HCT116 (cell line): ENCODE measurements around the gene MEIOSIN. TPM values are rescaled to one million over a fixed set of nuclear protein-coding genes. Genes with fewer than 3 reads are reported as not detected.

Source experiments
- ATAC-seq: fragments of 200-7000 bp; cut with Tn5 transposase; 2 replicates; pipeline ENCODE4 v1.9.1; 2020; ENCODE audit warnings: mild to moderate bottlenecking, moderate library complexity
- BruUV-seq: library from RNA; stranded (reverse); fragments of 400-500 nt; replicated peaks from 2 replicates; lab custom pipeline; 2021; lab: Mats Ljungman, UMichigan
- CTCF ChIA-PET: fragments of 300-600 bp; sonication (Branson Sonifier 250); formaldehyde crosslinking; loops from one replicate; lab custom pipeline; 2021; ENCODE audit warnings: antibody characterized with exemption; lab: Charles Lee
- POLR2A ChIA-PET: fragments of 300-600, 350-600 bp; sonication (Branson Sonifier 250); formaldehyde crosslinking; loops from one replicate; lab custom pipeline; 2021; ENCODE audit warnings: antibody characterized with exemption; lab: Charles Lee
- RAD21 ChIA-PET, 2 experiments: fragments of 300-600 bp; sonication (Branson Sonifier 250); formaldehyde crosslinking; loops; one replicate each; lab custom pipeline; 2023; ENCODE audit warnings: low total read pairs in 2 of 2; ENCODE audit not compliant: uncharacterized antibody in 2 of 2, unreplicated experiment in 2 of 2, low non-redundant PET in 1 of 2; lab: Charles Lee
- DNase-seq: peaks from one replicate; pipeline ENCODE4 v3.0.0-alpha.2; 2010; ENCODE audit warnings: low read depth, low spot score
- H2AFZ ChIP-seq: fragments of 200-600 bp; shearing (Covaris generic), sonication (generic); 2 replicates; pipeline ENCODE4 v1.6.1; 2017; ENCODE audit warnings: low read depth, mixed run types, mixed read lengths, antibody characterized with exemption, low read length; ENCODE audit not compliant: poor library complexity, severe bottlenecking
- H3K27ac ChIP-seq: 2 replicates; pipeline ENCODE4 v1.5.1; 2012; ENCODE audit warnings: low read depth, low read length
- H3K27me3 ChIP-seq: fragments of 200-600 bp; sonication (generic); 2 replicates; pipeline ENCODE4 v1.6.1; 2016; ENCODE audit warnings: mixed run types, low read length, mixed read lengths; ENCODE audit not compliant: insufficient read depth
- H3K36me3 ChIP-seq, 2 experiments: fragments of 200-500 bp in 1 of 2; fragments of 200-600 bp in 1 of 2; sonication (Bioruptor generic) in 1 of 2; sonication (generic) in 1 of 2; 2 replicates each; pipeline versions ENCODE4 v1.5.1 to v1.6.1; 2014 to 2016; ENCODE audit warnings: low read length in 2 of 2, inconsistent platforms in 1 of 2, mixed read lengths in 1 of 2, mixed run types in 1 of 2; ENCODE audit not compliant: insufficient read depth in 2 of 2, control insufficient read depth in 1 of 2
- H3K4me1 ChIP-seq, 2 experiments: fragments of 200-600 bp in 1 of 2; sonication (generic) in 1 of 2; 2 replicates each; pipeline versions ENCODE4 v1.5.1 to v1.6.1; 2012 to 2017; ENCODE audit warnings: low read length in 2 of 2, inconsistent platforms in 1 of 2, mild to moderate bottlenecking in 1 of 2, mixed read lengths in 1 of 2, mixed run types in 1 of 2, moderate library complexity in 1 of 2; ENCODE audit not compliant: insufficient read depth in 2 of 2, control insufficient read depth in 1 of 2
- H3K4me2 ChIP-seq: fragments of 200-600 bp; sonication (generic); 2 replicates; pipeline ENCODE4 v1.6.1; 2017; ENCODE audit warnings: mixed run types, low read length, mixed read lengths
- H3K4me3 ChIP-seq, 2 experiments: fragments of 200-600 bp in 1 of 2; sonication (generic) in 1 of 2; replicated peaks in 1 of 2; 2 replicates each; pipeline ENCODE4 v1.5.1; 2011 to 2016; ENCODE audit warnings: low read length in 2 of 2, control low read depth in 1 of 2, low read depth in 1 of 2, mild to moderate bottlenecking in 1 of 2, mixed read lengths in 1 of 2, mixed run types in 1 of 2
- H3K79me2 ChIP-seq: fragments of 200-600 bp; sonication (generic); 2 replicates; pipeline ENCODE4 v1.6.1; 2017; ENCODE audit warnings: mild to moderate bottlenecking, mixed run types, low read length, moderate library complexity, mixed read lengths; ENCODE audit not compliant: insufficient read depth
- H3K9ac ChIP-seq: fragments of 200-600 bp; sonication (generic); 2 replicates; pipeline ENCODE4 v1.6.1; 2016; ENCODE audit warnings: low read length, mixed read lengths
- H3K9me2 ChIP-seq: fragments of 200-600 bp; sonication (generic), shearing (Covaris generic); 2 replicates; pipeline ENCODE4 v1.6.1; 2017; ENCODE audit warnings: mixed run types, mild to moderate bottlenecking, moderate library complexity; ENCODE audit not compliant: insufficient read depth
- H3K9me3 ChIP-seq, 2 experiments: fragments of 200-500 bp in 1 of 2; fragments of 200-600 bp in 1 of 2; sonication (Bioruptor generic) in 1 of 2; sonication (generic) in 1 of 2; 2 replicates each; pipeline ENCODE4 v1.6.1; 2014 to 2017; ENCODE audit warnings: low read length in 2 of 2, mixed read lengths in 2 of 2, inconsistent platforms in 1 of 2, low read depth in 1 of 2, mild to moderate bottlenecking in 1 of 2, mixed run types in 1 of 2, moderate library complexity in 1 of 2; ENCODE audit not compliant: control insufficient read depth in 1 of 2, insufficient read depth in 1 of 2
- H4K20me1 ChIP-seq: fragments of 200-600 bp; sonication (generic), shearing (Covaris generic); 2 replicates; pipeline ENCODE4 v1.6.1; 2017; ENCODE audit warnings: mixed run types, mild to moderate bottlenecking, moderate library complexity; ENCODE audit not compliant: insufficient read depth
- ATF3 ChIP-seq: IDR thresholded peaks from 2 replicates; pipeline ENCODE4 v1.6.1; 2012
- CBX3 ChIP-seq: IDR thresholded peaks from 2 replicates; pipeline ENCODE4 v1.6.1; 2012; ENCODE audit warnings: low read depth
- CEBPB ChIP-seq: IDR thresholded peaks from 2 replicates; pipeline ENCODE4 v1.6.1; 2012; ENCODE audit warnings: low read depth
- EGR1 ChIP-seq: IDR thresholded peaks from 2 replicates; pipeline ENCODE4 v1.6.1; 2012; ENCODE audit warnings: low read depth
- ELF1 ChIP-seq: IDR thresholded peaks from 2 replicates; pipeline ENCODE4 v1.6.1; 2012; ENCODE audit warnings: low read depth, borderline replicate concordance
- JUND ChIP-seq: IDR thresholded peaks from 2 replicates; pipeline ENCODE4 v1.6.1; 2012
- MAX ChIP-seq: IDR thresholded peaks from 2 replicates; pipeline ENCODE4 v1.6.1; 2012
- POLR2A ChIP-seq: IDR thresholded peaks from 2 replicates; pipeline ENCODE4 v1.7.0; 2011; ENCODE audit warnings: borderline replicate concordance; ENCODE audit not compliant: insufficient read depth, insufficient read length; ENCODE audit errors: extremely low read depth
- POLR2AphosphoS5 ChIP-seq: IDR thresholded peaks from 2 replicates; pipeline ENCODE4 v1.6.1; 2011; ENCODE audit warnings: mild to moderate bottlenecking, low read depth, low read length, moderate library complexity
- RAD21 ChIP-seq: IDR thresholded peaks from 2 replicates; pipeline ENCODE4 v1.6.1; 2012; ENCODE audit warnings: low read depth, mild to moderate bottlenecking
- SP1 ChIP-seq: IDR thresholded peaks from 2 replicates; pipeline ENCODE4 v1.6.1; 2012; ENCODE audit warnings: low read depth
- SRF ChIP-seq: IDR thresholded peaks from 2 replicates; pipeline ENCODE4 v1.6.1; 2012; ENCODE audit warnings: low read depth
- TCF7L2 ChIP-seq: IDR thresholded peaks from 2 replicates; pipeline ENCODE4 v1.7.0; 2011; ENCODE audit warnings: borderline replicate concordance, inconsistent platforms; ENCODE audit not compliant: insufficient read depth, insufficient read length; ENCODE audit errors: extremely low read depth
- YY1 ChIP-seq: IDR thresholded peaks from 2 replicates; pipeline ENCODE4 v1.6.1; 2011; ENCODE audit warnings: low read length, low read depth, moderate library complexity, mild to moderate bottlenecking; ENCODE audit not compliant: insufficient replicate concordance; ENCODE audit errors: extremely low read depth
- ZFX ChIP-seq: fragments of 450-650 bp; IDR thresholded peaks from 2 replicates; pipeline ENCODE4 v1.6.1; 2017
- intact Hi-C: fragments of 100-400 bp; cut with micrococcal nuclease; formaldehyde crosslinking; loops from 2 replicates; pipeline ENCODE4 v1.10.0; 2022
- total RNA-seq: library from RNA; stranded (reverse); gene quantifications from one replicate; pipeline ENCODE4 v1.2.1, GENCODE V29; 2021; ENCODE audit not compliant: unreplicated experiment
- TF ChIP-seq, protein P1 (sequence below): IDR thresholded peaks from 2 replicates; pipeline ENCODE4 v1.6.1; 2011; ENCODE audit warnings: mild to moderate bottlenecking, low read length, moderate library complexity; ENCODE audit not compliant: insufficient replicate concordance; ENCODE audit errors: extremely low read depth
- TF ChIP-seq, protein P2 (sequence below): IDR thresholded peaks from 2 replicates; pipeline ENCODE4 v1.6.1; 2012; ENCODE audit warnings: low read depth
- TF ChIP-seq, protein P3 (sequence below), 3 experiments: fragments of 200-600 bp in 1 of 3; sonication (generic) in 1 of 3; IDR thresholded peaks in 2 of 3; conservative IDR thresholded peaks in 1 of 3; 2 replicates each; pipeline ENCODE4 v1.5.1; 2012 to 2017; ENCODE audit warnings: low read depth in 2 of 3, low read length in 2 of 3, antibody characterized with exemption in 1 of 3, borderline replicate concordance in 1 of 3, control low read depth in 1 of 3, mild to moderate bottlenecking in 1 of 3, mixed read lengths in 1 of 3, mixed run types in 1 of 3, moderate library complexity in 1 of 3; ENCODE audit not compliant: insufficient read depth in 1 of 3

MEIOSIN gene
- total RNA-seq, 1 experiment from 2014 or later: 2.1 TPM

DNA sequence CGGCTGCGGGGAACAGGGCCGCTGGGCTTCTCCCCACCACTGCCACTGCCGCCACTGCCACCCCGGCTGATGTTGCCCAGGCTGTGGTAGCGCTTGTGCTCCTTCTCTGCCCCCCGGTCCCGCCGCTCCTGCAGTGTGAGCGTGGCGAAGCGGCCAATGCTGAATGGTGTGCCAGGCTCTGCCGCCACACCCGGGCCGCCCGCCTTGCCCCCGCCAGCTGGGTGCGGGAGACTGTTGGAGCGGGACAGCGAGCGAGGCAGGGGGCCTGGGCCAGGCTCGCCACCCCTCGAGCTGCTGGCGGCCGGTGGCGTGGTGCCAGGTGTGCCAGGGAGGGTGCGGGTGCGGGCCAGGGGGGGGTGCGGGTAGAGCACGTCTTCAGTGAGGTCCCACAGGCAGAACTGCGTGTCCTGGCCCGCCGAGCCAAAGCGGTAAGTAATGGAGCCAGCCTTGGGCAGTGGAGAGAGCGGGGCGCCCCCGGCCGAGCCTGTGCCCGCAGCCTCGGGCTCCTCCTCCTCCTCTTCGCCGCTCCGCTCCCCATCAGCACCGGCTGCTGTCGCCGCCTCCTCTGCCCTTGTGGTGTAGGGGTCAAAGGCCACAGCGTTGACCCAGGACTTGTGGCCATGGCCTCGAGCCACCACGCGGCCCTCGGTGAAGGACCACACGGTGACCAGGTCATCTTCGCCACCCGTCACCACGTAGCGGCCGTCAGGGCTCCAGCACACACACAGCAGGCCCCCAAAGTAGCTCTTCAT lies 52.7 kb downstream of the MEIOSIN start:
- Histone ChIP-seq H2AFZ (no peak overlapping the region), H3K4me2 (no peak overlapping the region), H3K9me3 (no peaks in the 10 kb centered on the region), H3K27me3 (no peaks in the 10 kb centered on the region), H3K9ac (no peak overlapping the region), H3K4me3 (no peak overlapping the region), H3K4me1 (peaks cover 25 to 37% of the 10 kb centered on the region in 2 experiments), H4K20me1 (no peaks in the 10 kb centered on the region), H3K36me3 (peaks cover 10 to 13% of the 10 kb centered on the region in 2 experiments; a peak in 3 of 4 replicates), H3K79me2 (peaks cover 6% of the 10 kb centered on the region), H3K9me2 (no peaks in the 10 kb centered on the region), H3K27ac (no peak overlapping the region)
- TF ChIP-seq TCF7L2 (no peak), CEBPB (no peak), POLR2AphosphoS5 (no peak), JUND (no peak), MAX (no peak), ZFX (no peak), POLR2A (no peak), SP1 (no peak), YY1 (no peak), ELF1 (no peak), ATF3 (no peak), CBX3 (no peak), RAD21 (no peak), SRF (no peak), EGR1 (no peak)
- TF ChIP-seq, protein P1, sequence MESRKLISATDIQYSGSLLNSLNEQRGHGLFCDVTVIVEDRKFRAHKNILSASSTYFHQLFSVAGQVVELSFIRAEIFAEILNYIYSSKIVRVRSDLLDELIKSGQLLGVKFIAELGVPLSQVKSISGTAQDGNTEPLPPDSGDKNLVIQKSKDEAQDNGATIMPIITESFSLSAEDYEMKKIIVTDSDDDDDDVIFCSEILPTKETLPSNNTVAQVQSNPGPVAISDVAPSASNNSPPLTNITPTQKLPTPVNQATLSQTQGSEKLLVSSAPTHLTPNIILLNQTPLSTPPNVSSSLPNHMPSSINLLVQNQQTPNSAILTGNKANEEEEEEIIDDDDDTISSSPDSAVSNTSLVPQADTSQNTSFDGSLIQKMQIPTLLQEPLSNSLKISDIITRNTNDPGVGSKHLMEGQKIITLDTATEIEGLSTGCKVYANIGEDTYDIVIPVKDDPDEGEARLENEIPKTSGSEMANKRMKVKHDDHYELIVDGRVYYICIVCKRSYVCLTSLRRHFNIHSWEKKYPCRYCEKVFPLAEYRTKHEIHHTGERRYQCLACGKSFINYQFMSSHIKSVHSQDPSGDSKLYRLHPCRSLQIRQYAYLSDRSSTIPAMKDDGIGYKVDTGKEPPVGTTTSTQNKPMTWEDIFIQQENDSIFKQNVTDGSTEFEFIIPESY: no peak
- TF ChIP-seq, protein P2, sequence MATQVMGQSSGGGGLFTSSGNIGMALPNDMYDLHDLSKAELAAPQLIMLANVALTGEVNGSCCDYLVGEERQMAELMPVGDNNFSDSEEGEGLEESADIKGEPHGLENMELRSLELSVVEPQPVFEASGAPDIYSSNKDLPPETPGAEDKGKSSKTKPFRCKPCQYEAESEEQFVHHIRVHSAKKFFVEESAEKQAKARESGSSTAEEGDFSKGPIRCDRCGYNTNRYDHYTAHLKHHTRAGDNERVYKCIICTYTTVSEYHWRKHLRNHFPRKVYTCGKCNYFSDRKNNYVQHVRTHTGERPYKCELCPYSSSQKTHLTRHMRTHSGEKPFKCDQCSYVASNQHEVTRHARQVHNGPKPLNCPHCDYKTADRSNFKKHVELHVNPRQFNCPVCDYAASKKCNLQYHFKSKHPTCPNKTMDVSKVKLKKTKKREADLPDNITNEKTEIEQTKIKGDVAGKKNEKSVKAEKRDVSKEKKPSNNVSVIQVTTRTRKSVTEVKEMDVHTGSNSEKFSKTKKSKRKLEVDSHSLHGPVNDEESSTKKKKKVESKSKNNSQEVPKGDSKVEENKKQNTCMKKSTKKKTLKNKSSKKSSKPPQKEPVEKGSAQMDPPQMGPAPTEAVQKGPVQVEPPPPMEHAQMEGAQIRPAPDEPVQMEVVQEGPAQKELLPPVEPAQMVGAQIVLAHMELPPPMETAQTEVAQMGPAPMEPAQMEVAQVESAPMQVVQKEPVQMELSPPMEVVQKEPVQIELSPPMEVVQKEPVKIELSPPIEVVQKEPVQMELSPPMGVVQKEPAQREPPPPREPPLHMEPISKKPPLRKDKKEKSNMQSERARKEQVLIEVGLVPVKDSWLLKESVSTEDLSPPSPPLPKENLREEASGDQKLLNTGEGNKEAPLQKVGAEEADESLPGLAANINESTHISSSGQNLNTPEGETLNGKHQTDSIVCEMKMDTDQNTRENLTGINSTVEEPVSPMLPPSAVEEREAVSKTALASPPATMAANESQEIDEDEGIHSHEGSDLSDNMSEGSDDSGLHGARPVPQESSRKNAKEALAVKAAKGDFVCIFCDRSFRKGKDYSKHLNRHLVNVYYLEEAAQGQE: no peak
- TF ChIP-seq, protein P3, sequence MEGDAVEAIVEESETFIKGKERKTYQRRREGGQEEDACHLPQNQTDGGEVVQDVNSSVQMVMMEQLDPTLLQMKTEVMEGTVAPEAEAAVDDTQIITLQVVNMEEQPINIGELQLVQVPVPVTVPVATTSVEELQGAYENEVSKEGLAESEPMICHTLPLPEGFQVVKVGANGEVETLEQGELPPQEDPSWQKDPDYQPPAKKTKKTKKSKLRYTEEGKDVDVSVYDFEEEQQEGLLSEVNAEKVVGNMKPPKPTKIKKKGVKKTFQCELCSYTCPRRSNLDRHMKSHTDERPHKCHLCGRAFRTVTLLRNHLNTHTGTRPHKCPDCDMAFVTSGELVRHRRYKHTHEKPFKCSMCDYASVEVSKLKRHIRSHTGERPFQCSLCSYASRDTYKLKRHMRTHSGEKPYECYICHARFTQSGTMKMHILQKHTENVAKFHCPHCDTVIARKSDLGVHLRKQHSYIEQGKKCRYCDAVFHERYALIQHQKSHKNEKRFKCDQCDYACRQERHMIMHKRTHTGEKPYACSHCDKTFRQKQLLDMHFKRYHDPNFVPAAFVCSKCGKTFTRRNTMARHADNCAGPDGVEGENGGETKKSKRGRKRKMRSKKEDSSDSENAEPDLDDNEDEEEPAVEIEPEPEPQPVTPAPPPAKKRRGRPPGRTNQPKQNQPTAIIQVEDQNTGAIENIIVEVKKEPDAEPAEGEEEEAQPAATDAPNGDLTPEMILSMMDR (IDR thresholded peaks at IDR 0.05 in 2 of 3, conservative IDR thresholded peaks at IDR 0.05 in 1 of 3; ENCODE audit: borderline replicate concordance in 1 of 3, insufficient read depth in 1 of 3, low read depth in 2 of 3, low read length in 2 of 3): no peak
- intact Hi-C loops: no loop called here
- POLR2A ChIA-PET: no interaction called here
- BruUV-seq: no TSS peak
- RAD21 ChIA-PET: no interaction called here
- DNase-seq: no peak
- no peak for ATAC-seq
- CTCF ChIA-PET: no interaction called here
